Gastrocnemius medialis (tissue), 4 donors: ENCODE results near the gene TUBB6.

ENCODE experiments used
- CTCF ChIP-seq, 5 experiments: fragments of 450-650 bp in 3 of 5; fragments of 200-600 bp in 2 of 5; sonication (generic) in 2 of 5; IDR thresholded peaks in 4 of 5; conservative IDR thresholded peaks in 1 of 5; 1 replicate in 4 of 5; 2 replicates in 1 of 5; pipeline ENCODE4 v1.5.1; 2016 to 2019; ENCODE audit warnings: antibody characterized with exemption in 5 of 5, mild to moderate bottlenecking in 3 of 5, moderate library complexity in 3 of 5
- POLR2A ChIP-seq, 2 donors: fragments of 450-650 bp; IDR thresholded peaks; one replicate each; pipeline ENCODE4 v1.6.1; 2017; ENCODE audit warnings: antibody characterized with exemption in 2 of 2, mild to moderate bottlenecking in 2 of 2, moderate library complexity in 2 of 2

GRCh38 chr18:12315490-12315889 lies 7.4 kb downstream of the TUBB6 start:
- TF ChIP-seq CTCF (IDR thresholded peaks at IDR 0.05 in 4 of 5, conservative IDR thresholded peaks at IDR 0.05 in 1 of 5): no peak
- TF ChIP-seq POLR2A (IDR thresholded peaks at IDR 0.05): no peak
